OCI-LY1 (cell line): Measurements from ENCODE around the gene ZNF280A.

ENCODE experiments used
- H2AFZ ChIP-seq: fragments of 200-600 bp; sonication (generic), shearing (Covaris generic); 2 replicates; pipeline ENCODE4 v1.6.0; 2014; ENCODE audit warnings: antibody characterized with exemption, mild to moderate bottlenecking, low read length
- H3F3A ChIP-seq: fragments of 200-600 bp; sonication (generic), shearing (Covaris generic); 2 replicates; pipeline ENCODE4 v1.6.0; 2014; ENCODE audit warnings: mild to moderate bottlenecking, antibody characterized with exemption, low read length, moderate library complexity; ENCODE audit not compliant: insufficient read depth
- H3K27ac ChIP-seq: fragments of 200-600 bp; sonication (generic); 2 replicates; pipeline ENCODE4 v1.5.1; 2014; ENCODE audit warnings: low read length, mixed run types, mild to moderate bottlenecking, low read depth; ENCODE audit not compliant: poor library complexity, severe bottlenecking
- H3K27me3 ChIP-seq: fragments of 200-600 bp; sonication (generic); 2 replicates; pipeline ENCODE4 v1.6.0; 2014; ENCODE audit warnings: antibody characterized with exemption, mild to moderate bottlenecking, low read length, moderate library complexity; ENCODE audit not compliant: insufficient read depth
- H3K36me3 ChIP-seq: fragments of 200-600 bp; sonication (generic); 2 replicates; pipeline ENCODE4 v1.6.1; 2014; ENCODE audit warnings: mild to moderate bottlenecking, antibody characterized with exemption, low read length, moderate library complexity, mixed read lengths; ENCODE audit not compliant: insufficient read depth
- H3K4me1 ChIP-seq: fragments of 200-600 bp; sonication (generic); 2 replicates; pipeline ENCODE4 v1.5.1; 2014; ENCODE audit warnings: mild to moderate bottlenecking, low read length, moderate library complexity; ENCODE audit not compliant: insufficient read depth, severe bottlenecking
- H3K4me2 ChIP-seq: fragments of 200-600 bp; sonication (generic), shearing (Covaris generic); 2 replicates; pipeline ENCODE4 v1.6.1; 2014; ENCODE audit warnings: low read length
- H3K4me3 ChIP-seq: fragments of 200-600 bp; sonication (generic); 2 replicates; pipeline ENCODE4 v1.5.1; 2014; ENCODE audit warnings: low read length, low read depth, mild to moderate bottlenecking, mixed read lengths; ENCODE audit not compliant: poor library complexity, severe bottlenecking
- H3K79me2 ChIP-seq: fragments of 200-600 bp; shearing (Covaris generic); 2 replicates; pipeline ENCODE4 v1.6.1; 2016; ENCODE audit warnings: mixed run types, low read length, mixed read lengths; ENCODE audit not compliant: insufficient read depth
- H3K9ac ChIP-seq: fragments of 200-600 bp; sonication (generic), shearing (Covaris generic); 2 replicates; pipeline ENCODE4 v1.6.1; 2014; ENCODE audit warnings: mild to moderate bottlenecking, low read length, mixed read lengths
- H3K9me2 ChIP-seq: fragments of 200-600 bp; sonication (generic), shearing (Covaris generic); 2 replicates; pipeline ENCODE4 v1.6.1; 2014; ENCODE audit warnings: low read depth, mild to moderate bottlenecking, low read length, mixed read lengths
- H3K9me3 ChIP-seq: fragments of 200-600 bp; shearing (Covaris generic); 2 replicates; pipeline ENCODE4 v1.6.1; 2014; ENCODE audit warnings: low read length, mixed read lengths
- H4K20me1 ChIP-seq: fragments of 200-600 bp; sonication (generic), shearing (Covaris generic); 2 replicates; pipeline ENCODE4 v1.6.0; 2016; ENCODE audit warnings: mild to moderate bottlenecking, low read length; ENCODE audit not compliant: insufficient read depth
- CTCF ChIP-seq: fragments of 200-600 bp; sonication (generic), shearing (Covaris generic); IDR thresholded peaks from 2 replicates; pipeline ENCODE4 v1.5.1; 2017; ENCODE audit warnings: mild to moderate bottlenecking, antibody characterized with exemption, low read length, moderate library complexity, mixed read lengths
- EZH2 ChIP-seq: fragments of 200-600 bp; sonication (generic), shearing (Covaris generic); IDR thresholded peaks from 2 replicates; pipeline ENCODE4 v1.8.0; 2017; ENCODE audit warnings: borderline replicate concordance, mixed run types, mild to moderate bottlenecking, antibody characterized with exemption, low read length, moderate library complexity, mixed read lengths

Gene ZNF280A

GRCh38 chr22:22484023-22484422 is 36.0 kb downstream of the ZNF280A start:
- Histone ChIP-seq H3K4me1 (no peaks in the 10 kb centered on the region), H4K20me1 (no peaks in the 10 kb centered on the region), H2AFZ (no peak overlapping the region), H3K4me2 (no peak overlapping the region), H3K9me3 (no peaks in the 10 kb centered on the region), H3K9me2 (no peaks in the 10 kb centered on the region), H3K4me3 (no peak overlapping the region), H3K27me3 (no peaks in the 10 kb centered on the region), H3K9ac (no peak overlapping the region), H3K27ac (no peak overlapping the region), H3K79me2 (no peaks in the 10 kb centered on the region), H3K36me3 (peaks cover 37% of the 10 kb centered on the region), H3F3A (no peaks in the 10 kb centered on the region)
- TF ChIP-seq CTCF (no peak), EZH2 (no peak)

- no peak overlapping the region for H3K4me3 ChIP-seq
- H3K9me2 ChIP-seq, result no peaks in the 10 kb centered on the region
- no peak for TF ChIP-seq CTCF
- no peak for TF ChIP-seq EZH2
- no peaks in the 10 kb centered on the region for H4K20me1 ChIP-seq
- no peak overlapping the region for H3K27ac ChIP-seq
- no peak overlapping the region for H3K9ac ChIP-seq
- no peaks in the 10 kb centered on the region for H3K4me1 ChIP-seq
- no peaks in the 10 kb centered on the region for H3K79me2 ChIP-seq
- no peak overlapping the region for H2AFZ ChIP-seq
- H3K36me3 ChIP-seq, result 0 out of 2 replicates have a peak, but pooled peaks cover 10% of the 10 kb centered on the region
- no peaks in the 10 kb centered on the region for H3K27me3 ChIP-seq
- no peak overlapping the region for H3K4me2 ChIP-seq
- no peaks in the 10 kb centered on the region for H3K9me3 ChIP-seq
- no peaks in the 10 kb centered on the region for H3F3A ChIP-seq
These were observed 39.1 kb downstream of the ZNF280A start for GRCh38 chr22:22480940-22481339.

- Histone ChIP-seq H4K20me1 (no peaks in the 10 kb centered on the region), H3K27ac (no peak overlapping the region), H3K9me3 (no peaks in the 10 kb centered on the region), H3K4me2 (no peak overlapping the region), H3K4me1 (peaks cover 4% of the 10 kb centered on the region), H3K9me2 (no peaks in the 10 kb centered on the region), H2AFZ (no peak overlapping the region), H3F3A (no peaks in the 10 kb centered on the region), H3K27me3 (no peaks in the 10 kb centered on the region), H3K36me3 (0 out of 2 replicates have a peak, but pooled peaks cover 2% of the 10 kb centered on the region), H3K9ac (no peak overlapping the region), H3K79me2 (no peaks in the 10 kb centered on the region), H3K4me3 (no peak overlapping the region)
- TF ChIP-seq CTCF (no peak), EZH2 (no peak)
These were observed 40.0 kb downstream of the ZNF280A start for GRCh38 chr22:22479999-22480532.
